HepG2 (cell line): ENCODE measurements around the gene CCDC85C. TPM values are rescaled to one million over a fixed set of nuclear protein-coding genes. Genes with fewer than 3 reads are reported as not detected.

Experiments used
- ATAC-seq: fragments of 200-7000 bp; cut with Tn5 transposase; 3 replicates; pipeline ENCODE4 v1.9.1; 2020; ENCODE audit warnings: mild to moderate bottlenecking, moderate library complexity
- BruUV-seq: library from RNA; stranded (reverse); fragments of 400-500 nt; replicated peaks from 2 replicates; lab custom pipeline; 2021; lab: Mats Ljungman, UMichigan
- CTCF ChIA-PET: fragments of 300-600 bp; formaldehyde crosslinking; extraction: SDS; loops from one replicate; lab custom pipeline; 2021; ENCODE audit warnings: low total read pairs, inconsistent platforms, low intra/inter-chr PET ratio; lab: Yijun Ruan, JAX
- POLR2A ChIA-PET: fragments of 350-600 bp; sonication (Branson Sonifier 250); formaldehyde crosslinking; loops from one replicate; lab custom pipeline; 2020; ENCODE audit warnings: antibody characterized with exemption, inconsistent platforms; lab: Yijun Ruan, JAX
- DNase-seq: peaks from one replicate; pipeline ENCODE4 v3.0.0-alpha.2; 2015; ENCODE audit warnings: low spot score
- FAIRE-seq: peaks from 3 replicates; lab custom pipeline; 2011; peaks lifted over from hg19 to GRCh38; lab: Jason Lieb, UNC
- H2AFZ ChIP-seq: one replicate; pipeline ENCODE4 v1.6.1; 2011; ENCODE audit warnings: low read length, inconsistent platforms
- H3K27ac ChIP-seq: fragments of 300-600 bp; 3 replicates; pipeline ENCODE4 v1.8.0; 2011; ENCODE audit warnings: mixed run types, mild to moderate bottlenecking, mixed read lengths, low read length, inconsistent platforms; ENCODE audit not compliant: insufficient read depth; ENCODE audit errors: extremely low read length
- H3K27me3 ChIP-seq, 2 experiments: fragments of 200-600 bp in 1 of 2; 2 replicates in 1 of 2; 3 replicates in 1 of 2; pipeline versions ENCODE4 v1.6.0 to v1.8.0; 2011; ENCODE audit warnings: low read length in 2 of 2, mild to moderate bottlenecking in 2 of 2, moderate library complexity in 2 of 2, inconsistent platforms in 1 of 2; ENCODE audit not compliant: insufficient read depth in 2 of 2, control insufficient read depth in 1 of 2
- H3K36me3 ChIP-seq, 2 experiments: fragments of 200-600 bp in 1 of 2; replicated peaks in 1 of 2; 2 replicates in 1 of 2; 3 replicates in 1 of 2; pipeline versions ENCODE4 v1.5.1 to v1.8.0; 2011; ENCODE audit warnings: low read length in 2 of 2, inconsistent platforms in 1 of 2; ENCODE audit not compliant: insufficient read depth in 2 of 2, control insufficient read depth in 1 of 2
- H3K4me1 ChIP-seq: 2 replicates; pipeline ENCODE4 v1.5.1; 2012; ENCODE audit warnings: low read length, inconsistent platforms; ENCODE audit not compliant: insufficient read depth
- H3K4me2 ChIP-seq: 2 replicates; pipeline ENCODE4 v1.6.0; 2011; ENCODE audit warnings: low read depth, low read length, inconsistent platforms
- H3K4me3 ChIP-seq, 3 experiments: fragments of 200-600 bp in 1 of 3; sonication (generic), shearing (Covaris generic) in 1 of 3; replicated peaks in 1 of 3; 2 replicates each; pipeline ENCODE4 v1.5.1; 2011 to 2016; ENCODE audit warnings: low read length in 3 of 3, inconsistent platforms in 2 of 3, low read depth in 2 of 3, mild to moderate bottlenecking in 2 of 3, control low read depth in 1 of 3, mixed read lengths in 1 of 3; ENCODE audit not compliant: insufficient read depth in 1 of 3
- H3K79me2 ChIP-seq: one replicate; pipeline ENCODE4 v1.6.1; 2011; ENCODE audit warnings: low read length, inconsistent platforms; ENCODE audit not compliant: insufficient read depth
- H3K9ac ChIP-seq: 2 replicates; pipeline ENCODE4 v1.6.0; 2011; ENCODE audit warnings: mild to moderate bottlenecking, low read depth, low read length, inconsistent platforms; ENCODE audit not compliant: insufficient read depth
- H3K9me3 ChIP-seq: 2 replicates; pipeline ENCODE4 v1.5.1; 2012; ENCODE audit warnings: mild to moderate bottlenecking, low read length
- H4K20me1 ChIP-seq: 2 replicates; pipeline ENCODE4 v1.6.0; 2011; ENCODE audit warnings: inconsistent platforms, mild to moderate bottlenecking, low read length, moderate library complexity; ENCODE audit not compliant: insufficient read depth
- CHD4 ChIP-seq: fragments of 200-600 bp; sonication (generic); IDR thresholded peaks from 2 replicates; pipeline ENCODE4 v1.7.0; 2017; ENCODE audit warnings: mild to moderate bottlenecking, low read length, borderline replicate concordance
- FOSL2 ChIP-seq: sonication (generic); formaldehyde crosslinking; IDR thresholded peaks from 2 replicates; pipeline ENCODE4 v1.4.0; 2020; ENCODE audit warnings: missing genetic modification reagents
- GPN1 ChIP-seq: sonication (generic); formaldehyde crosslinking; IDR thresholded peaks from 2 replicates; pipeline ENCODE4 v1.5.1; 2020; ENCODE audit warnings: missing genetic modification reagents, borderline replicate concordance
- NRL ChIP-seq: sonication (generic); formaldehyde crosslinking; IDR thresholded peaks from 2 replicates; pipeline ENCODE4 v1.5.0; 2020; ENCODE audit warnings: missing genetic modification reagents, mild to moderate bottlenecking, moderate library complexity, borderline replicate concordance
- WGBS: methylation state at CpG from one replicate; pipeline ENCODE4 v1.1.6; 2017; ENCODE audit warnings: low lambda C conversion rate; 5-methylcytosine and 5-hydroxymethylcytosine counted together
- in situ Hi-C: cut with HindIII; loops from 2 replicates; pipeline ENCODE4 v1.10.0; 2017; ENCODE audit warnings: low pct_unique_long_range_greater_than_20kb; ENCODE audit not compliant: extremely low pct_ligation_motif_present
- intact Hi-C: fragments of 100-400 bp; cut with micrococcal nuclease; formaldehyde crosslinking; loops from one replicate; pipeline ENCODE4 v1.10.0; 2022; ENCODE audit not compliant: unreplicated experiment
- polyA plus RNA-seq, 8 experiments: library from polyadenylated mRNA; depleted of rRNA in 3 of 8; stranded (reverse) in 7 of 8; unstranded in 1 of 8; fragments of >200 nt; fragmentation: Illumina TruSeq in 4 of 8; extraction: Trizol in 4 of 8; gene quantifications; 2 replicates each; pipeline versions ENCODE4 v1.2.1 to v1.2.3, GENCODE V29; 2011 to 2016; ENCODE audit warnings: low read depth in 4 of 8, missing spikeins in 1 of 8, mixed read lengths in 1 of 8; ENCODE audit not compliant: insufficient read depth in 1 of 8
- total RNA-seq, 5 experiments: library from RNA; depleted of rRNA; stranded (reverse); fragments of >200 nt; fragmentation: Illumina TruSeq; extraction: Trizol; gene quantifications; 2 replicates each; pipeline ENCODE4 v1.2.3, GENCODE V29; 2016; ENCODE audit warnings: low read depth in 1 of 5
- TF ChIP-seq, protein P1 (sequence below): sonication (generic); formaldehyde crosslinking; IDR thresholded peaks from 2 replicates; pipeline ENCODE4 v1.4.0; 2020; ENCODE audit warnings: missing genetic modification reagents
- TF ChIP-seq, protein P2 (sequence below): sonication (generic); formaldehyde crosslinking; conservative IDR thresholded peaks from 2 replicates; pipeline ENCODE4 v1.8.1; 2023; ENCODE audit warnings: missing genetic modification reagents

Gene CCDC85C
- total and polyA plus RNA-seq, 2 of the 13 experiments (the other 11 are each of a cell fraction or from before 2014, with no cell fraction given): 18.8 to 43.8 TPM

DNA sequence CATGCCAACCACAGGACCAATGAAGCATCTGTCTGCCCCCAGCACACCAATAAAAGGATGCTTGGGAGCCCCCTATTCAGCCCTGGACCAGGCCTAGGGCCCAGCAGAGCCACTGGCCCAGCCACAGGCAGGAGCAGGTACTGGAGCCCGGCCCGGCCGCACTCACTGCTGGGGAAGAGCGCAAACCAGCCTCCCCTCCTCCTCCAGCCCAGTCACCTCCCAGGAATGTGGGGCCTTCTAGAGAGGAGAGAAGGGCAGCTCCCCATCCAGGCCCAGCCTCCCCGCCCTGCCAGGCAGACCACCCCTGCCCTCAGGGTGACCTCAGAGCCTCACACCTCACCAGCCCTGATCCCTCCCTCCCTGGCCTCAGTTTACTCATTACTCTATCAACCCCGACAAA lies 66.6 kb downstream of the CCDC85C start:
- ATAC-seq: peak; percentile 26
- no peak for FAIRE-seq
- no peak overlapping the region for H3K9ac ChIP-seq

More for the DNA sequence above, 66.6 kb downstream of the CCDC85C start:
- TF ChIP-seq NRL (CRISPR knock-in tag) (no peak), CHD4 (no peak), GPN1 (CRISPR knock-in tag) (no peak), FOSL2 (CRISPR knock-in tag) (peak; percentile 56)
- TF ChIP-seq, protein P1, sequence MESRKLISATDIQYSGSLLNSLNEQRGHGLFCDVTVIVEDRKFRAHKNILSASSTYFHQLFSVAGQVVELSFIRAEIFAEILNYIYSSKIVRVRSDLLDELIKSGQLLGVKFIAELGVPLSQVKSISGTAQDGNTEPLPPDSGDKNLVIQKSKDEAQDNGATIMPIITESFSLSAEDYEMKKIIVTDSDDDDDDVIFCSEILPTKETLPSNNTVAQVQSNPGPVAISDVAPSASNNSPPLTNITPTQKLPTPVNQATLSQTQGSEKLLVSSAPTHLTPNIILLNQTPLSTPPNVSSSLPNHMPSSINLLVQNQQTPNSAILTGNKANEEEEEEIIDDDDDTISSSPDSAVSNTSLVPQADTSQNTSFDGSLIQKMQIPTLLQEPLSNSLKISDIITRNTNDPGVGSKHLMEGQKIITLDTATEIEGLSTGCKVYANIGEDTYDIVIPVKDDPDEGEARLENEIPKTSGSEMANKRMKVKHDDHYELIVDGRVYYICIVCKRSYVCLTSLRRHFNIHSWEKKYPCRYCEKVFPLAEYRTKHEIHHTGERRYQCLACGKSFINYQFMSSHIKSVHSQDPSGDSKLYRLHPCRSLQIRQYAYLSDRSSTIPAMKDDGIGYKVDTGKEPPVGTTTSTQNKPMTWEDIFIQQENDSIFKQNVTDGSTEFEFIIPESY (CRISPR knock-in tag): peak; percentile 20; the same call in 1 of the 2 replicates
- TF ChIP-seq, protein P2, sequence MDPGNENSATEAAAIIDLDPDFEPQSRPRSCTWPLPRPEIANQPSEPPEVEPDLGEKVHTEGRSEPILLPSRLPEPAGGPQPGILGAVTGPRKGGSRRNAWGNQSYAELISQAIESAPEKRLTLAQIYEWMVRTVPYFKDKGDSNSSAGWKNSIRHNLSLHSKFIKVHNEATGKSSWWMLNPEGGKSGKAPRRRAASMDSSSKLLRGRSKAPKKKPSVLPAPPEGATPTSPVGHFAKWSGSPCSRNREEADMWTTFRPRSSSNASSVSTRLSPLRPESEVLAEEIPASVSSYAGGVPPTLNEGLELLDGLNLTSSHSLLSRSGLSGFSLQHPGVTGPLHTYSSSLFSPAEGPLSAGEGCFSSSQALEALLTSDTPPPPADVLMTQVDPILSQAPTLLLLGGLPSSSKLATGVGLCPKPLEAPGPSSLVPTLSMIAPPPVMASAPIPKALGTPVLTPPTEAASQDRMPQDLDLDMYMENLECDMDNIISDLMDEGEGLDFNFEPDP (CRISPR knock-in tag): 0 out of 2 replicates have a peak, but pooled peaks have one; percentile 50
- in situ Hi-C loops: no loop called here
- intact Hi-C loops: no loop called here
- POLR2A ChIA-PET: interaction anchor here (1.5 kb wide), 1 partner anchor 15 kb away, joined by 8 read pairs; no protein-coding TSS in a partner anchor
- peaks cover 37% of the 10 kb centered on the region for H3K4me1 ChIP-seq
- peaks cover 48% of the 10 kb centered on the region for H3K79me2 ChIP-seq
- CTCF ChIA-PET: no interaction called here
- no peaks in the 10 kb centered on the region for H3K27me3 ChIP-seq
- peaks cover 44% of the 10 kb centered on the region; the same call in 1 of the 2 replicates for H4K20me1 ChIP-seq
- no peak overlapping the region for H3K4me2 ChIP-seq
- no peak for DNase-seq
- WGBS: 100% methylated on average over 2 of the region's 6 CpGs
- H3K4me3 ChIP-seq: no peak overlapping the region
- BruUV-seq: no TSS peak
- H2AFZ ChIP-seq: no peak overlapping the region
- peaks cover 4 to 5% of the 10 kb centered on the region in 2 experiments; a peak in 2 of 5 replicates for H3K36me3 ChIP-seq
- H3K9me3 ChIP-seq: no peaks in the 10 kb centered on the region
- H3K27ac ChIP-seq: no peak overlapping the region
